VCaP (cell line): ENCODE data around the gene SORL1.
"Not testable (repeated sequence)": the region's sequence is repeated elsewhere in the genome, so short reads cannot be mapped to it uniquely, and the experiment has no call there.

Source experiments
- H3K27ac ChIP-seq: fragments of 450-650 bp; 2 replicates; pipeline ENCODE4 v1.5.1; 2017
- TF ChIP-seq, protein P1 (sequence below): fragments of 450-650 bp; conservative IDR thresholded peaks from 2 replicates; pipeline ENCODE4 v1.5.1; 2017; ENCODE audit warnings: mild to moderate bottlenecking, moderate library complexity

Gene SORL1

DNA sequence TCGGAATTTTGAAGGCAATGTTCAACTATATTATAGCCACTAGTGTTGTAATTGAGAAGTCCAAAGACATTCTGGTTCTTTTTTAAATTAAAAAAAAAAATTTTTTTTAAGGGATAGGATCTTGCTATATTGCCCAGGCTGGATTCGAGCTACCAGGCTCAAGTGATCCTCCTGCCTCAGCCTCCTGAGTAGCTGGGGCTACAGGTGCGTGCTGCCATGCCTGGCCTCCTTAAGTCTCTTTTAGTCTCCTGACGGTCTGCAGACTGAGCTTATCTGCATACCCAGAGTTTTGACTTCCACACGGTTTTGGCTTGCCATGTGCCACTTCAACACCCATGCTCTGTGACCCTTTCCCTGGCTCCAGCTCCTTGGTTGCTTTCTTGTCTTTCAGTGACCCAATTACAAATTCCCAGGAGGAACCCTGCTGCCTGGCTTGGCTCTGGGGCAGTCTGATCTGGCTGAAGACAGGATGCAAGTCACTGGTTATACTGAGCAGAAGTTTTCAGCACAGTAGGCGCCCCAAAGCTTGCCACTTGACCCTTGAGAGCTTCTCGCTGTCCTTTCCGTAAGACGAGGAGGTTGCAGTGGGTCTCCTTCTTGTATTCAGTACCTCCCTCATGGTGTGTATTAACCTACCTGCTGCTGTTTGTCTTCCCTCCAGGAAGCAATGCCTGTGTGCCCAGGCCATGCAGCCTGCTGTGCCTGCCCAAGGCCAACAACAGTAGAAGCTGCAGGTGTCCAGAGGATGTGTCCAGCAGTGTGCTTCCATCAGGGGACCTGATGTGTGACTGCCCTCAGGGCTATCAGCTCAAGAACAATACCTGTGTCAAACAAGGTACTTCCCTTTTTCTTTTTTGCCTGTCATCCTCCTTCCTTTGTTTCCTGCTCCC lies 114.4 kb downstream of the SORL1 start:
- TF ChIP-seq, protein P1, sequence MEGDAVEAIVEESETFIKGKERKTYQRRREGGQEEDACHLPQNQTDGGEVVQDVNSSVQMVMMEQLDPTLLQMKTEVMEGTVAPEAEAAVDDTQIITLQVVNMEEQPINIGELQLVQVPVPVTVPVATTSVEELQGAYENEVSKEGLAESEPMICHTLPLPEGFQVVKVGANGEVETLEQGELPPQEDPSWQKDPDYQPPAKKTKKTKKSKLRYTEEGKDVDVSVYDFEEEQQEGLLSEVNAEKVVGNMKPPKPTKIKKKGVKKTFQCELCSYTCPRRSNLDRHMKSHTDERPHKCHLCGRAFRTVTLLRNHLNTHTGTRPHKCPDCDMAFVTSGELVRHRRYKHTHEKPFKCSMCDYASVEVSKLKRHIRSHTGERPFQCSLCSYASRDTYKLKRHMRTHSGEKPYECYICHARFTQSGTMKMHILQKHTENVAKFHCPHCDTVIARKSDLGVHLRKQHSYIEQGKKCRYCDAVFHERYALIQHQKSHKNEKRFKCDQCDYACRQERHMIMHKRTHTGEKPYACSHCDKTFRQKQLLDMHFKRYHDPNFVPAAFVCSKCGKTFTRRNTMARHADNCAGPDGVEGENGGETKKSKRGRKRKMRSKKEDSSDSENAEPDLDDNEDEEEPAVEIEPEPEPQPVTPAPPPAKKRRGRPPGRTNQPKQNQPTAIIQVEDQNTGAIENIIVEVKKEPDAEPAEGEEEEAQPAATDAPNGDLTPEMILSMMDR: no peak

DNA sequence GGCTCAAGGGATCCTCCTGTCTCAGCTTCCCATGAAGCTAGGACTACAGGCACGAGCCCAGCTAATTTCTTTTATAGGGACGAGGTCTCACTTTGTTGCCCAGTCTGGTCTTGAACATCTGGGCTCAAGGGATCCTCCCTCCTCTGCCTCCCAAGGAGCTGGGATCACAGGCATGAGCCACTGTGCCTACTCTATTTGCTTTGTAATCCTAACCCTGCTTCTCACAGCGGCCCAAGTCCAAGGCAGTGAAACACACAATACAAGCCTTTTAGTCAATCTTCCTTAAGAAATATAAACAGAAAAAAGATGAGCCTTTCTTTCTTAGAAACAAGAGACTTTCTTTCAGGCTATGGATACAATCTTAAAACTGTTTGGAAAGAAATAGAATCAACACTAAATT lies 115.9 kb downstream of the SORL1 start:
- no peak overlapping the region for H3K27ac ChIP-seq
- TF ChIP-seq, protein P1: no peak

More for the DNA sequence above, 114.4 kb downstream of the SORL1 start:
- H3K27ac ChIP-seq: no peak overlapping the region

DNA sequence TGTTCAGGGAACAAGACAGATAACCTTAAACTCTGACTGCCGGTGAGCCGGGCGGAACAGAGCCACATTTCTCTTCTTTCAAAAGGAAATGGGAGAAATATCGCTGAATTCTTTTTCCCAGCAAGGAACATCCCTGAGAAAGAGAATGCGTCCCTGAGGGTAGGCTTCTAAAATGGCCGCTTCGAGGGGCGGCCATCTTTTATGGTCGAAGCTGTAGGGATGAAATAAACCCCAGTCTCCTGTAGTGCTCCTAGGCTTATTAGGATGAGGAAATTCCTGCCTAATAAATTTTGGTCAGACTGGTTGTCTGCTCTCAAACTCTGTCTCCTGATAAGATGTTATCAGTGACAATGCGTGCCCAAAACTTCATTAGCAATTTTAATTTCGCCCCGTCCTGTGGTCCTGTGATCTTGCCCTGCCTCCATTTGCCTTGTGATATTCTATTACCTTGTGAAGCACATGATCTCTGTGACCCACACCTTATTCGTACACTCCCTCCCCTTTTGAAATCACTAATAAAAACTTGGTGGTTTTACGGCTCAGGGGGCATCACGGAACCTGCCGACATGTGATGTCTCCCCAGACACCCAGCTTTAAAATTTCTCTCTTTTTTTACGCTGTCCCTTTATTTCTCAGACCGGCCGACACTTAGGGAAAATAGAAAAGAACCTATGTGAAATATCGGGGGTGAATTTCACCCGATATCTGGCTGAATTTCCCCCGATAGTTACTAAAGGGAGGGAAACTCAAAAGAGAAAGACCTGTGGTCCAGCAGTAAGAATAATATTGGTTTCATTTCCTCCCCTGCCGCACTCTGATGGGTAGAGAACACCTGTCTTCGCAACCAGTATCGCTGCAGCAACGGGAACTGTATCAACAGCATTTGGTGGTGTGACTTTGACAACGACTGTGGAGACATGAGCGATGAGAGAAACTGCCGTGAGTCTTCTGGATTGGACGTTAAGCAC lies 117.5 kb downstream of the SORL1 start:
- not testable (repeated sequence) for H3K27ac ChIP-seq

DNA sequence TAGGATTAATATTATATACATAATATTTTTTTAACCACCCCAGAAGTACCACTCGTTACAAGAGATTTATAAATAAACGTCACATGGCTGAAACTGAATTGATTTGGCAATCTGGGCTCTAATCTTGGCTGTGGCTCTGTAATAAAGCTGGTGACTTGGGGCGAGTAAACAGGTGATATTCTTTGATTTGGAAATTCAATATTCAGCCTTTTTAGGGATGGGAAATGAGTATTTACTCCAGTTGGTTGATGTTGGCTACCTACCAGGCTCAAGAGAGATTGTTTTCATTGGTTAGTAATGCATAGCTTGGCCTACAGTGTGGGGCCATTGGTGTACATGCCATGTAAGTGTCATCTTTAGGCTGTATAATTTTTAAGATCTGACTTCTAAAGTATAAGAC lies 118.3 kb downstream of the SORL1 start:
- H3K27ac ChIP-seq: no peak overlapping the region
- TF ChIP-seq, protein P1: no peak

DNA sequence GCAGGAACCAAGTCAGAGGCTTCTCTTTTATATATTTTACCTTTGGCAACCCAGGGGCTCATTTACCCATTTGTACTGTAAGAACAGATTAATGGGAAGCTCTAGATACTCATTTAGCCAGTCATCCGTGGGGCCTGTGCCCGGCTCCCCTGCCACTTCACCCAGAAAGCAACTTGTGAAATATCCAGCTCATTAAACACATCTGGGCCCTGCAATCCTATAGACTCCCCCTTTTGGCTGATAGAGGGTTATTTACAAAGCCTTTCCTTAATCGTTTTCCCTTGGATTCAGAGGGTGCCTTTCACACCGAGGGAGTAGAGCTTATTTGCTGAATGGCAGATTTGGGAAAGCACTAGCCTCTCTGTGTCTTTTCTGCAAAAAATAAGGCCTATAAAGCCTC lies 119.4 kb downstream of the SORL1 start:
- TF ChIP-seq, protein P1: no peak
- no peak overlapping the region for H3K27ac ChIP-seq

DNA sequence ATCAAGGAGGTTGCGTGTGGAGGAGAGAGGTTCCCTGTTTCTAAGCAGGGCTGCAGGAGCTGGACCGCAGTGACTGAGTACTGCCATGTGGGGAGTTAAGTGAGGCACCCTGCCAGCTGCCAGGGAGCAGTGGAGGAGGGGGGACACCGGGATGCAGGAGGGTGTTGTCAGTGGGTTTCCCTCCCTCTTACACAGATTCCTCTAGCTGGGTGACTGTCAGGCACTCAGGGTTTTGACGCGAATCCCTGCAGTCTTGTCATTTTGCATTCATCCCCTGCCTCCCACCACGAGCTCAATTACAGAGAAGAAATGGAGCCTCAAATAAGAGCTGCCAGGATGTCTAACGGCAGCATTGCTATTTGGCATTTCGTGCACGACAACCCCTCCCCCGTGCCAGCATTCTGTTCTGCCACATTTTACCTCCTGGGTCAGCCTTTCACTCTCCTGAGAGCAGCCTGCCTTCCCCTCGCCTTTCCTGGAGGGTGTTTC lies 120.5 kb downstream of the SORL1 start:
- no peak overlapping the region for H3K27ac ChIP-seq
- TF ChIP-seq, protein P1: no peak

DNA sequence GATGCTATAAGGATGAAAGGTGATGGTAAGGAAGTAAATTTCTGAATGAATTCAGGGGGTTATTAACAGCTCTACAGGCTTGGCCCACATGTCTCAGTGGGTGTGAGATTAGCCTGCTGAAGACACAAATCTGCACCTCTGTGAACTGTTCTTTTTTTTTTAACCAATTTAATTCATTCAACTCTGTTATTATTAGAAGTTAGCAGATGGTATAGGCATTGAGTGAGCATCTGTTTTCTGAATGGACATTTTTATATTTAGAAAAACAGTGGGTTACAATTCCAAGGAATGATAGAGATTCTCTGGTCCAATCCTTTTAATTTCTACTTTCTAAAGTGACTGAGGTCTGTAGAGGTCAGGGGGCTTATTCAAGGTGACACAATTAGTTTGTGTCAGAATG lies 122.7 kb downstream of the SORL1 start:
- no peak overlapping the region for H3K27ac ChIP-seq
- TF ChIP-seq, protein P1: no peak
